ENCODE results near the gene RXRA. TPM values are rescaled to one million over a fixed set of nuclear protein-coding genes. Genes with fewer than 3 reads are reported as not detected.
A peak's percentile ranks its signal among the peaks of the same experiment; 100 is the strongest.

The RXRA gene
- total RNA-seq, 1 experiment from 2014 or later: 39.1 TPM

DNA sequence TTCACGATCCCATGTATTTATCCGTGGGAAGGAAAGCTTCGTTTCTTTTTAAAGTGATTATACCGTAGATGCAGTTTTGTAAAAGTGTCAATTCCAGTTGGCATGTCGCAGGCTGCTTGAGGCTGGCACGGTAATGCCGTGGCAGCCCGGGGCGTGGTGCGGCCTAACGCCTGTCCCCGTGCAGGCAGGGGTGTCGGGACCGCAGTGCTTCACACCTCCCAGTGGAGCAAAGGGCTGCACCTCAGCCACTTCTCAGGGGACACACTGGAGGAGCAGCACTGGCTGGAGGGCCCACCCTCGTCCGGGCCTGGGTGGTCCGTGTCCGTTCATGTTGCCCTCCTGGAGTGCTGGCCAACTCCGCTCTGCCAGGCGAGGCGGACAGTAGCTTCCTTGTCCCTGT, 103.2 kb downstream of the RXRA start:
- Histone ChIP-seq H3K27ac (no peak overlapping the region), H3K36me3 (no peaks in the 10 kb centered on the region; the same call in 1 of the 2 replicates), H3K4me1 (peaks cover under 1% of the 10 kb centered on the region; the same call in 1 of the 2 replicates), H3K9me3 (replicated peaks) (no peaks in the 10 kb centered on the region), H3K27me3 (no peaks in the 10 kb centered on the region), H3K4me3 (no peak overlapping the region)
- DNase-seq: no peak

DNA sequence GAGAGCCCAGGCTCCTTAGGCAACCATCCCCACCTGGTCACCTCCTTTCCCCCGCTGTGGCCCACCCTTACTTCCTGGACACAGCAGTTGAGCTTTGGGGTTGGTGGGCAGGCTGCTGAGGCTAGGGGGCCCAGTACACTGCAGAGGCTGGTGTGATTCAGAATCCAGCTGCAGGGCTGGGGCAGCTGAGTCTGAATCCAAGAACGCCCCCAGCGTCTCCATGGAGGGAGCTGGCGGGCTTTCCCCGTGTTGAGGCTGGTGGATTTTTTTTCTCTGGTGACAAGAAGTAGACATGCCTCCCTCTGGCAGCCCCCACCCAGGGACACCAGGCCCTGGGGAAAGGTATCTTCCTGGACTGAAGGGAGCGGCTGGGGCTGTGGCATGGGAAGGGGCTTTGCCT, 104.8 kb downstream of the RXRA start:
- Histone ChIP-seq H3K27ac (no peak overlapping the region), H3K4me1 (peaks cover 11% of the 10 kb centered on the region), H3K36me3 (no peaks in the 10 kb centered on the region; the same call in 1 of the 2 replicates), H3K9me3 (replicated peaks) (no peaks in the 10 kb centered on the region), H3K27me3 (no peaks in the 10 kb centered on the region), H3K4me3 (no peak overlapping the region)
- DNase-seq: no peak

DNA sequence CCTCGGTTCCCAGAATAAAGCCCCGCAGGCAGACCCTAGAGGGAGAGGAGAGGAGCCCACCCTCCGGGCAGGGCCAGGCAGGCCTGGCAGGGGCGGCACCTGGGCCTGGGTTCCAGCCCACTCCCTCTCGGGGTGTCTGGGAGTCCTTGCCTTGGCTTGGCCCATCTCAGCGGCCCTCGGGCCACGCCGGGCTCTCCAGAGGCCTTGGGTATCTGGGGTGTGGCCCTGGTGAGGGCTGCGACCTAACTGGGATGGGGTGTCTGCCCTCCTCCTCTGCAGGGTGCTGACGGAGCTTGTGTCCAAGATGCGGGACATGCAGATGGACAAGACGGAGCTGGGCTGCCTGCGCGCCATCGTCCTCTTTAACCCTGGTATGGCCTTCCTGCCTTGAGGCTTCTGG, 105.4 kb downstream of the RXRA start:
- no peaks in the 10 kb centered on the region; the same call in 1 of the 2 replicates for H3K36me3 ChIP-seq
- H3K27me3 ChIP-seq: no peaks in the 10 kb centered on the region
- no peak for DNase-seq
- no peak overlapping the region for H3K27ac ChIP-seq
- H3K9me3 ChIP-seq (replicated peaks): no peaks in the 10 kb centered on the region
- H3K4me3 ChIP-seq: no peak overlapping the region
- peaks cover 16% of the 10 kb centered on the region for H3K4me1 ChIP-seq

DNA sequence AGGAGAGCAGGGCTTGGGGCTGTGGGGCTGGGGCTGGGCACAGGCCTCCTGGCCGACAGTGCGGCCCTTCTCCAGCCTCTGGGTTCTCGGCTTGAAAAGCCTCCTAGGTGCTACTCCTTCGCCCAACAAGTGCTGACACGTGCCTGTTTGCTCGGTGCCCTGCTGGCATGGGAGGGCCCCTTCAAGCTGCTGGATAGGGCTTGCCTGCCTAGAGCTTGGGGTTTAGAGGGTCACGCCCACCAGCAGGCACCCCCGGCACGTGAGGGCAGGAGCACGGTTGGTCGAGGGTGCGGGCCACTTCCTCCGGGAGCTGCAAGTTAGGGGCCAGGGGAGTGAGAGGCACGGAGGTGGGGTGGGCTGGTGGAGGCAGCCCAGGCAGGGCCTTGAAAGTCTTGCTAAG, 106.2 kb downstream of the RXRA start:
- H3K27ac ChIP-seq: no peak overlapping the region
- no peaks in the 10 kb centered on the region for H3K9me3 ChIP-seq (replicated peaks)
- H3K27me3 ChIP-seq: no peaks in the 10 kb centered on the region
- H3K36me3 ChIP-seq: no peaks in the 10 kb centered on the region; the same call in 1 of the 2 replicates
- peaks cover 25% of the 10 kb centered on the region for H3K4me1 ChIP-seq
- no peak overlapping the region for H3K4me3 ChIP-seq
- DNase-seq: no peak

DNA sequence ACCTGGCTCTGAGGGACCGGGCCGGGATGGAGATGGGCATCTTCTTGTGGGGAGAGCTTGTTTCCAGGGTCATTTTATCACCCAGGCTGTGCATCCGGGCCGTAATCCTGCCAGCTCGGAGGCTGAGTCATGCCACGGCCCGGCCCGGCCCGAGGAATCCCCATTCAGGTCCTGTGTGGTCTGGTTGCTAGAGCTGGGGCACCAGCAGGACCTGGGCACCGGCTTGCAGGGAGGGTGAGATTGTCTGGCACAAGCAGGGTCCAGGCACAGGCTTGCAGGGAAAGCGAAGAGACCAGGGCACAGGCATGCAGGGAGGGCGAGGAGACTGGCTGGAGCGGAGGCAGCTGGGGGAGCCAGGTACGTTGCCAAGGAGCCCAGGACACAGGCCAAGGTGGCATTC, 106.8 kb downstream of the RXRA start:
- no peak for DNase-seq
- no peak overlapping the region for H3K27ac ChIP-seq
- peaks cover 29% of the 10 kb centered on the region for H3K4me1 ChIP-seq

DNA sequence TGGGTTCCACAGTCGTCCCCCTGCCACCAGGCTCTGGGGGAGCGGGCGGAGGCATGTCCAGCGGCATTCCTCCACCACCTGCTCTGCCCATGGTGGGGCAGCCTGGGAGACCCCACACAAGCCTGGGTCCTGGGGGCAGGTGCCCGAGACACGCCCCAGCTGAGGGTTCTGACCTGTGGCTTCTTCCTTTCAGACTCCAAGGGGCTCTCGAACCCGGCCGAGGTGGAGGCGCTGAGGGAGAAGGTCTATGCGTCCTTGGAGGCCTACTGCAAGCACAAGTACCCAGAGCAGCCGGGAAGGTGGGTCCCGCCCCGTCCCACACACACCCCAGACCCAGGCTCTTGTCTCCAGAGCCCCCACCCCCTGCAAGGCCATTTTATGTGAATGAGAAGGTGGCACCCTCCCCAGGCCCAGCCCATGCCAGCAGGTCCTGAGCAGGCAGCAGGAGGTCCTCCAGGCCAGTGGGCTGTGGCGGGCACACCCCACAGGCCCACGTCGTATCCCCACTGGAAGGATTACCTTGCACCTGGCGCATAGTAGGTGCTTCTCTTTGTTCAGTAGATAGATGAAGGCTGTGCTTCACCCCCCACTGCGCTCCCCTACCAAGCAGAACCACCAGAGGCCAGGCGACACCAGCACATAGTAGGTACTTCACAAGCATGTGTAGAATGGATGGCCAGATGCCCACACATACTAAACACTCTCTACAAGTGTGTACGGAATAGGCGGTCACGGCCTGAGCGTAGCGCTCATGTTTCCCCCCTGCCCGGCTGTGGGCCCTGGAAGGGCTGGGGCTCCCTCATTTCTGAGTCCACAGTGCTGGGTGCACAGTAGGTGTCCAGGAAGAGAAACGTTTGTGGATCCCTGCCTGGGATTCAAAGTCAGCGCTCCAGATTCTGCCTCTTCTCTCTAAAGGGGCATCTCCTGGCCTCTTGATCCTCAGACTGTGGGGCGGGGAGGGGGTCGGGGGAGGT, 107.9 kb downstream of the RXRA start:
- Histone ChIP-seq H3K4me1 (peaks cover 33% of the 10 kb centered on the region), H3K27me3 (no peaks in the 10 kb centered on the region), H3K4me3 (no peak overlapping the region), H3K9me3 (replicated peaks) (no peaks in the 10 kb centered on the region), H3K36me3 (no peaks in the 10 kb centered on the region; the same call in 1 of the 2 replicates), H3K27ac (peak overlapping the region; percentile 16; the same call in 1 of the 2 replicates)
- DNase-seq: no peak

More for the DNA sequence above, 106.8 kb downstream of the RXRA start:
- H3K4me3 ChIP-seq: no peak overlapping the region
- H3K27me3 ChIP-seq: no peaks in the 10 kb centered on the region
- no peaks in the 10 kb centered on the region for H3K9me3 ChIP-seq (replicated peaks)
- H3K36me3 ChIP-seq: no peaks in the 10 kb centered on the region; the same call in 1 of the 2 replicates

DNA sequence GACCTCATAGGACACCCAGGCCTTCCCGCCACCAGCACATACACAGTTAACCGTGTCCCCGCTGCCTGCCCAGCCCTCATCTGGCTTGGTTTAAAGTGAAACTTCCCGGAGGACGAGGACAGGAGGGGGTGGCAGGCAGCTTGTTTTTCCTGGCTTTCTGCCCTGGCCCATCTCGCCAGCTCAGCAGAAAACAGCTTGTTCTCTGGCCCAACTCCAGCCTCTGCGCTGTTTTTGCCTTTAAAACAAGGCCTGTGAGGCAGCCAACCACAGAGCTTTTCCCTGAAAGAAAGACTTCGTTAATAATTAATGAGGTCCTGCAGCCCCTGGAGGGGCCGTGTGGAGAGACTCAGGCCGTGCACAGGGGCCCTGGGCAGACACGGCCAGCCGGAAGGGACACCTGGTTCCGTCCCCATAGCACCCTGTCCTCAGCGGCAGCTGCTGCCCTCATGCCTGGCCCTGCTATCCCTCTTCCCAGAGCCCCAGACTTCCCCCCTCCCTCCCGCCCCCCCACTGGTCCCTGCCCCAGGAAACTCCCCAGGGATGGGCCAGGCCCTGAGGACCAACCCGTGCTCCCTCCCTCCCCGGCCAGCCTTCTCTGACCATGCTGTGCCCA, 108.7 kb downstream of the RXRA start:
- Histone ChIP-seq H3K27me3 (no peaks in the 10 kb centered on the region), H3K27ac (peak overlapping the region; percentile 88), H3K4me3 (no peak overlapping the region), H3K4me1 (peaks cover 33% of the 10 kb centered on the region), H3K9me3 (replicated peaks) (no peaks in the 10 kb centered on the region), H3K36me3 (no peaks in the 10 kb centered on the region; the same call in 1 of the 2 replicates)
- DNase-seq: peak; percentile 99

DNA sequence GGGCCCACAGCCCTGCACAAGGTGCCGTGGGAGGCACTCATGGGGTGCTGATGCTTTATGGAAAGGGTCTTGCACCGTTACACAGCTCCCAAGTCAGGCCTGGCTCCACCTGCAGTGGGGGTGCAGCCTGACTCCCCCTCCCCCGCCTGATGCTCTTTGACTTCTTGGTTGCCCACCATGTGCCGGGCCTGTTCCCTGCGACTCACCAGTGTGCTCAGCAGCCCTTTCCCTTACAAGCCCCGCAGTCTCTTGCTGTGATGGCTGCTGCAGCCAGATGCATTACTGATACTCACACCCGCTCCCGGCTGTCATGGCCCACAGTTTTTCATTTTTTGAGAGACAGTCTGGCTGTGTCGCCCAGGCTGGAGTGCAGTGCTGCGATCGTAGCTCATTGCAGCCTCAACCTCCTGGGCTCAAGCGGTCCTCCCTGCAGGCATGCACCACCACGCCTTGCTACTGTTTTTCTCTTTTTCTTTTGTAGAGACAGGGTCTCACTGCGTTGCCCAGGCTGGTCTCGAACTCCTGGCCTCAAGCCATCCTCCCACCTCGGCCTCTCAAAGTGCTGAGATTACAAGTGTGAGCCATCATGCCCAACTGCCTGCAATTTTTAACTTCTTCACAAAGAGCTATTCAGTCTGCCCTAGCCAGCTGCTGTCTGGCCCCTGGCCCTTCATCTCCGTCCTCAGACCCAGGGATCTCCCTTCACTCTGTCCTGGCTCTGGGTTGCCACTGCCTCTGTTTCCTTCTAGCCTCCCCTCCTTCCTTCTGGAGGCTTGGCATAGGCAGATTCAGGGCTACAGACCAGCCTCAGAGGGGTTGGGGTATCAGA, 109.5 kb downstream of the RXRA start:
- Histone ChIP-seq H3K27ac (peak overlapping the region; percentile 88), H3K36me3 (no peaks in the 10 kb centered on the region; the same call in 1 of the 2 replicates), H3K9me3 (replicated peaks) (no peaks in the 10 kb centered on the region), H3K4me1 (peaks cover 33% of the 10 kb centered on the region), H3K27me3 (no peaks in the 10 kb centered on the region), H3K4me3 (no peak overlapping the region)
- peak; percentile 45 to 60 for DNase-seq

DNA sequence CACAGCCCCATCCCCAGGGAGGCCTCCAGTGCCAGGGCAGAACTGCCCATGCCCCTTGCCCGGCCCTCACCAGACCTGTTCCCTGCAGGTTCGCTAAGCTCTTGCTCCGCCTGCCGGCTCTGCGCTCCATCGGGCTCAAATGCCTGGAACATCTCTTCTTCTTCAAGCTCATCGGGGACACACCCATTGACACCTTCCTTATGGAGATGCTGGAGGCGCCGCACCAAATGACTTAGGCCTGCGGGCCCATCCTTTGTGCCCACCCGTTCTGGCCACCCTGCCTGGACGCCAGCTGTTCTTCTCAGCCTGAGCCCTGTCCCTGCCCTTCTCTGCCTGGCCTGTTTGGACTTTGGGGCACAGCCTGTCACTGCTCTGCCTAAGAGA, 110.1 kb downstream of the RXRA start:
- no peak for DNase-seq
- no peaks in the 10 kb centered on the region for H3K9me3 ChIP-seq (replicated peaks)
- peaks cover 33% of the 10 kb centered on the region for H3K4me1 ChIP-seq
- H3K27ac ChIP-seq: peak overlapping the region; percentile 88
- no peaks in the 10 kb centered on the region for H3K27me3 ChIP-seq
- H3K36me3 ChIP-seq: no peaks in the 10 kb centered on the region; the same call in 1 of the 2 replicates
- 0 out of 2 replicates have a peak overlapping the region, but pooled peaks have one; percentile 1 for H3K4me3 ChIP-seq

DNA sequence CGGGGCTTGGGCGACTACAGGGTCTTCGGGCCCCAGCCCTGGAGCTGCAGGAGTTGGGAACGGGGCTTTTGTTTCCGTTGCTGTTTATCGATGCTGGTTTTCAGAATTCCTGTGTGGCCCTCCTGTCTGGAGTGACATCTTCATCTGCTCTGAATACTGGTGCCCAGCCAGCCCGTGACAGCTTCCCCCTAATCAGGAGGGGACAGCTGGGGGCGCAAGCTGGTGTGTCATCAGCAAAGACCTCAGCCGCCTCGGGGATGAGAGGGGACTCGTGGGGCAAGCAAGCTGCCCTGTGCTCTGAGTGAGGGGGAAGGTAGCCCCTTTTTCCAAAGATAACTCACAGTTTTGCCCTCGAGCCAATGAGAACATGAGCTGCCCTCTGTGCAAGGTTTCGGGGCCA, 110.7 kb downstream of the RXRA start:
- Histone ChIP-seq H3K36me3 (no peaks in the 10 kb centered on the region; the same call in 1 of the 2 replicates), H3K4me3 (0 out of 2 replicates have a peak overlapping the region, but pooled peaks have one; percentile 1), H3K4me1 (peaks cover 39% of the 10 kb centered on the region), H3K27ac (peak overlapping the region; percentile 88), H3K27me3 (no peaks in the 10 kb centered on the region), H3K9me3 (replicated peaks) (no peaks in the 10 kb centered on the region)
- DNase-seq: peak; percentile 88 to 92

DNA sequence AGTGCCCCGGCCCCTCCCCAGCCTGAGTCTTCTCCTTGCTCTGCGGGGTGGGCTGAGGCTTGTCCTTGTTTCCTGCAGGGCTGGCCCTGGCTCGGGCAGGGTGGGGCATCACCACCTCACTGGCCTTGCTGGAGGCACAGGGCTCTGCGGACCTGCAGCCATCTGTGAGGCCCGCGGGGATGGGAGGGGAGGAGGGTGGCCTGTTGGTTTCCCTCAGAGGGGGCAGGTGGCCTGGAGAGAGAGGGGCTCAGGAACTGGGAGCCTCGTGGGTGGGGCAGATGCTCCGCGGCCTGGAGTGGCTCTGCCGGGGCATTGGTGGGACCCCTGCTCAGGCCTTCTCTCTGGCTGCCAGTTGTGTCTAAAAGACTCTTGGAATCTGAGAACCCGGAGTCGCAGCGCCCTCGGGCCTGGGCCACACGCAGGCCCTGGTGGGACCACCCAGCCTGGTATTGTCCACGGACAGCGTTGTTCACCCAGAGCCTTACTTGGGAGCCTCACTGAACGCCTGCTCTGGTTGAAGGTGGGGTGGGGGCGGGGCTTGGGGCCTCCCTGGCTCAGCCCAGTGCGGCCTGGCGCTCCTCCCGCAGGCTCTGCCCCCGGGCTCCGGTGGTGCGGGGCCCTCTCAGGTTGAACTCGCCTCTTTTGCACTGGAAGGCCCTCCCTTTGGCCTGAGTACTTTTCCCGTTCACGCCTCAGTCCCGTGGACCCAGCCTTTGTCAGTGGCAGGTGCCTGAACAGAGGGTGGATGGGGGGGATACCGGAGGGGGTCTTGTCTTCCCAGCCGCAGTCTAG, 111.3 kb downstream of the RXRA start:
- Histone ChIP-seq H3K27me3 (no peaks in the 10 kb centered on the region), H3K4me3 (no peak overlapping the region), H3K4me1 (peaks cover 45% of the 10 kb centered on the region), H3K27ac (peak overlapping the region; percentile 88), H3K9me3 (replicated peaks) (no peaks in the 10 kb centered on the region), H3K36me3 (no peaks in the 10 kb centered on the region; the same call in 1 of the 2 replicates)
- peak; percentile 93 to 95 for DNase-seq

DNA sequence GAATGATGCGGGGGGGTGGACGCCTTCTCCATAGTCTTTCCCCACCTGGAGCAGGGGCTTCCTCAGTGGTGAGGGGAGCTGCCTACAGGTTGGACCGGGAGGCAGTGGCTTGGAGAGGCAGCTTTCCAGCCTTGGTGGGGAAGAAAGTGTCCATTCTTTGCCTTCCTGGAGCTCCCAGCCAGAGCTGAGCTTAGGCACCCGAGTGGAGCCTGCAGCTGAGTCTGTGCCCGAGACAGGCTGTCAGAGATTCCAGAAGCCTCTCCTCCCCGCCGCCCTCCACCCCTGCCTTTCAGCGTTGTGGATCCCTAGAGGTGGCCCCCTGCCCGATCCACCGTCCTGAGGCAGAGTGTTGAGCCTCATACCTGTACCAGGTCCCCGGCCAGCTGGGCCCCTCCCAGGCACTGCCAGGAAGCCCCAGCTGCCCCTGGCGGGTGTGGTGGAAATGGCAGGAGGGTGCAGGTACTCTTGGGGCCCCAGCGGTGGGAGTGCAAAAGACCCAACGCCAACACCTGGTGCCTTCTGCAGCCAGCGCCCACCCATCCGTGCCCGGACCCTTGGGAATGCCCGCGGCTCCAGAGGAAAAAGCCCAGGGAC, 112.0 kb downstream of the RXRA start:
- H3K9me3 ChIP-seq (replicated peaks): no peaks in the 10 kb centered on the region
- peaks cover 50% of the 10 kb centered on the region for H3K4me1 ChIP-seq
- peak in 1 of 2 experiments; percentile 44 for DNase-seq
- peak overlapping the region; percentile 88; the same call in 1 of the 2 replicates for H3K27ac ChIP-seq
- no peaks in the 10 kb centered on the region for H3K27me3 ChIP-seq
- no peaks in the 10 kb centered on the region; the same call in 1 of the 2 replicates for H3K36me3 ChIP-seq
- H3K4me3 ChIP-seq: no peak overlapping the region

DNA sequence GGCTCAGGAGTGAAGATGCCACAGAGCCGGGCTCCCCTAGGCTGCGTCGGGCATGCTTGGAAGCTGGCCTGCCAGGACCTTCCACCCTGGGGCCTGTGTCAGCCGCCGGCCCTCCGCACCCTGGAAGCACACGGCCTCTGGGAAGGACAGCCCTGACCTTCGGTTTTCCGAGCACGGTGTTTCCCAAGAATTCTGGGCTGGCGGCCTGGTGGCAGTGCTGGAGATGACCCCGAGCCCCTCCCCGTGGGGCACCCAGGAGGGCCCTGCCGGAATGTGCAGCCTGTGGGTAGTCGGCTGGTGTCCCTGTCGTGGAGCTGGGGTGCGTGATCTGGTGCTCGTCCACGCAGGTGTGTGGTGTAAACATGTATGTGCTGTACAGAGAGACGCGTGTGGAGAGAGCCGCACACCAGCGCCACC, 113.1 kb downstream of the RXRA start:
- no peaks in the 10 kb centered on the region for H3K9me3 ChIP-seq (replicated peaks)
- H3K36me3 ChIP-seq: no peaks in the 10 kb centered on the region
- H3K4me3 ChIP-seq: no peak overlapping the region
- DNase-seq: no peak
- peaks cover 50% of the 10 kb centered on the region for H3K4me1 ChIP-seq
- H3K27me3 ChIP-seq: no peaks in the 10 kb centered on the region
- no peak overlapping the region for H3K27ac ChIP-seq
